Activated CD4-positive, alpha-beta T cell treated with anti-CD3 and anti-CD28 coated beads, Interleukin-2, amount 50 U/mL, for 48 hours (primary cell): ENCODE results near the gene CHST11.
"Not testable (repeated sequence)": the region's sequence is repeated elsewhere in the genome, so short reads cannot be mapped to it uniquely, and the experiment has no call there.

Experiments used
- DNase-seq, 2 experiments: peaks; one replicate each; pipeline ENCODE4 v3.0.0-alpha.2; 2020

The CHST11 gene

DNA sequence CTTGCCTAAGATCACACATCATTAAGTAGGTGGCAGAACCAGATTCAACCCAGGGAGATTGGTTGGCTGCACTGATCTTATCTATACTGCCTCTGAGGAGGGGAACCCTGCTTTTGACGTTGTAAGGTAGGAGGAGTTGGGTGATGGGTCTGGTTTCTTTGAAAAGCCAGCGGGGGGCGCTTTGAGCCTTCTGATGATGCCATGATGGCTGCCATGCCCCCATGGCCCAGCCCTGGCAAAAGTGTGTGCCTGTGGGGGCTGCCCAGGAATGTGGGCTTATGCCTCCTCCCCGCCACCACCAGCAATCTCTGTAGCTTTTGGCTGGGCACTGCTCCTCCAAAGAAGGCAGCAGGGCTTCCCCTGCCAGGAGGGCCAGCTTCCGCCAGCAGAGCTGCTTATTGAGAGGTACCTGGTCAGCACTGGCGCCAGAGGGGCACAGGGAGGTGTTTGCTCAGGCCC lies 277.0 kb downstream of the CHST11 start:
- peak; percentile 34 to 43 for DNase-seq

DNA sequence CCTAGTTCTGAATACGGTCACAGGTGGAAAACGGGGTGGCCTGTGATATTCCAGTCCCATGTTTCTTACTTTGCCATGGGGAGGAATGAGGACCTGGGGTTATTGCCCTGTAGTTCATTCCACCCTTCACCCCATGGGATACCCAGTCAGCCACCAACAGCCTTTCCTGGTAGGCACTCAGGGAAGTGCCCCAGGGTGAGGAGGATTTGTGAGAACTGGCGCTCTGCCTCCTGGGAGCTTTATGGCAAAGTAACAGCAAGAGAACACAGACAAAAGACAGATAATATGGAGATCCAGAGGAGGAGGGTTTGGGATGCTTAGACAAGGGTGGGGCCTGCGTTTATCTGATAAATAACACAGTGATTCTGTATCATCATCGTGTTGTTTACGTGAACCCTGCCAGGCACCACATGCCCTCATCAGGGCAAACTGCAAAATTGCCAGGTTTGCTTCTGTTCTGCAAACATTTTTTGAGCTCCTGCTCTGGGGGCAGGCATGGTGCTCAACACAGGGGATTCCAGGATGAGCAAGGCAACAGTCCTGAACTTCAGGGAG lies 277.9 kb downstream of the CHST11 start:
- no peak for DNase-seq

DNA sequence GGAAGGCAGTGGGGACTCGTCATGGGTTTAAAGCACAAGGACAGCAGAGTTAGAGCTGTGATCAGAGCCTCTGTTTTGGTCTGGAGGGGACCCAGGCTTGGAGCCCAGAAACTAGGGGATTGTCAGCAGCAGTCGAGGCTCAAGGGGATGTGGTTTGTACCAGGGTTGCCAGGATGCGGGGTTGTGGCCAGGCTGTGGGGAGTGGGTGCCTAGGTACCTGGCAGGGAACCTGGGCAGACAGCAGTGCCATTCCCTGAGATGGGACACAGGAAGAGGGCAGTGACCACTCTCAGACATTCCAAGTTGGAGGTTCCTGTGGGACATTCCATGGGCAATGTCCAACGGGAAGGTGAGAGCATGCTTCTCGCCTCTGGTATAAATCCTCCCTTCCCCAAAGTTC lies 279.1 kb downstream of the CHST11 start:
- DNase-seq = no peak

DNA sequence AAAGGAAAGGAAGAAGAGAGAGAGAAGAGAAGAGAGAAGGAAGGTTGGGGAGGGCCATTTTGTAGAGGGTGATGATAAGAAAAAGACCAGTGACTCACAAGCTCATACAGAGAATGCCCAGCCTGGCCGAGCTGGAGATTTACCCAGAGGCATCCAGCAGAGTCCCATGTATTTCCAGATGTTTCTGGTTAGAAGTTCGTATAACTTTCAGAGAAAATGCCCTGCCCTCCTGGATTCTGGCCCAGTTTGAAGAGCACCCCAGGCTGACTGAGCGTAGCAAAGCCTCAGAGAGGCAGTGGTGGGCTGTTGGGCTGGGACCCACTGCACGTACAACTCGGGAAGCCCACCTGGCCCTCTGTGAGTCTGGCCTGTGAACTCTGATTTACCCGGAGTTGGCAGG lies 279.6 kb downstream of the CHST11 start:
- DNase-seq = no peak

DNA sequence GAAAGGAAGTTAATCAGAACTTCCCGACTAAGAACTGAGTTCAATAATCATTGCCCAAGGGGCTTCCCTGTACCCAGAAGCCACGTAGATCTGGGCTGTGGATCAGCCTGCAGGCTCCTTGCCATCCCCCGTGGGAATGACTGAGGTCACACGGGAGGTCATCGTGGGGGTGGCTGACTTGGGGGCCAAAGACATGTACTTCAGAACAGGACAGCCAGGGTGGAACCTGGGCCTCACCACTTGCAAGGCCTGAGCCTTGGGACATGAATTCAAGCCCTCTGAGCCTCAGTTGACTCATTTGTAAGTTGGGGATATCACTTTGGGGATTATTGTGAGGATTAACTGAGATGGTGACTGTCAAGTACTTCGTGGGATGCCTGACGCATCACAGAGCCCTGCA lies 280.4 kb downstream of the CHST11 start:
- no peak for DNase-seq

DNA sequence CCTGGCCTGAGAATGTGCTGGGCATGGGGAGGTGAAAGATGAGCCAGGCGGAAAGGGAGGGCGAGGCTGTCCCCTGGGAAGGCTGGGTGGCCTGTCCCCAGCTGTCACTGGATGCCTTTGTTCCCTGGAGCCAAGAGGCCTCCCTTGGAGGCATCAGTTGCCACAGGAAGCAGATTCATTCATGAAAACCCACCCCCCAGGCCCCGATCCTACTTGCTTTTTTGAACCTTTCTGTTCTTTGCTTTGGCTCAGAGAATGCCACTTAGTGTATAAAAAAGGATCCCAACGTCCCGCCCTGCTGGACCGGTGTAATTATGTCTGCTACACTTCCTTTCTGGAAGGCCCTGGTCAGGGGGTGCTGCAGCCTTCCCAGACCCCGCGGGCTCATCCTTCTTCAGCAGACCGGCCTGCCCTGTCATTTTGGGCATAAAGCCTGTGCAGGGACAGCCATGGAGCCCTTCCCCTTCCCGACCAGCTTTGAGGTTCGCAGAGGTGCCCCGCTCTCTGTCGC lies 281.1 kb downstream of the CHST11 start:
- no peak for DNase-seq

DNA sequence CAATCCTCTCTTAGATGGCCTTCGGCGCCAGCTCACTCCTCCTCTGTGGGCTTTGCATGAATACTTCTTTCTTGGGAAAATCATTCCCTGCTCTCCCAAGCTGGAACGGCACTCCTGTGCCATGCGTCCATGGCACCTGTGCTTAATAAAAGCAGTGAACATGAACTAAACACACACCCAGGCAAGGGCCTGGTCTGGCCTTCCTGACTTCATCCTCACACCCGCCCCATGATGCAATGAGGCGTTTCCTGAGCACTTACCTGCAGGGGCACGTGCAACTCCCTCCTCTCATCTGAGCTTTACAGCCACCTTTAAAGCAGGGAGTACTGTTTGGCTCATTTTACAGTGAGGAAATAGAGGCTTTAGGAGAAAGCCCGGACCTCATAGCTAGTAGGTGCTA lies 281.6 kb downstream of the CHST11 start:
- no peak for DNase-seq

DNA sequence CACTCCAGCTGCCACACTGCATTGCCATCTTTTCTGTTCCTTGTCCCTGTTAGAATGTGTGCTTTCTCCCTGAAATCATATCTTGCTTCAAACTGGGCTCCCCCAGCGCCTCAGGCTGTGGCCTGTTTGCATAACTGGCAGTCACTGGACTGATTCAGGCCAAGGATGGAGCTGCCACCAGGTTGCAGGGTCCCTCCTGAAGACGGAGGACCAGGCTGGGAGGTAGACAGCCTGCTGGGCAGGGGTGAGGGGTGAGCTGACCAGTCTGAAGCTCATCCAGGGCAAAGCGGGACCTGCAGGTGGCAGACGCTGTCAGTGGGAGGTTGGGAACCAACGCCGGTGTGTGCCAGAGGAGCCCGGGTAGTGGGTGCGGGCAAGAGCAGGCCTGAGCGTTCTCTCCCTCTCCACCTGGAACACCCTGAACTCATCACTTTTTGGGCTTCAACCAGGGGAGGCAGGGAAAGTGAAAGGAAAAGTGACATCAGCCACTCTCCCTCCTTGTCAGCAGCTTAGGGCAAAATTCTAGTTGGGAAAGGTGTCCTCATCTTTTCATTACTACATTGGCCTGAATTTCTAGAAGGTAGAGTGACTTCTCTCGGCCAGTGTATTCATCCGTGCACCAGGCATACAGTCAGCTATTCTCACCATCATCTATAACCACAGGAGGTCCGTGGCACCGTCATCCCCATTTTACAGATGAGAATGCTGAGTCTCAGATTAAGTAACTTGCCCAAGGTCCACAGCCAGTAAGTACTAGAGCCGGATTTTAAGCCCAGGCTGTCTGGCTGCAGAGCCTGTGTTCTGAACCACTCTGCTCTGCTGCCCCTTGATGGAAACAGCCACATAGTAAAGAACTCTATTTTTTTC lies 282.3 kb downstream of the CHST11 start:
- DNase-seq = no peak

DNA sequence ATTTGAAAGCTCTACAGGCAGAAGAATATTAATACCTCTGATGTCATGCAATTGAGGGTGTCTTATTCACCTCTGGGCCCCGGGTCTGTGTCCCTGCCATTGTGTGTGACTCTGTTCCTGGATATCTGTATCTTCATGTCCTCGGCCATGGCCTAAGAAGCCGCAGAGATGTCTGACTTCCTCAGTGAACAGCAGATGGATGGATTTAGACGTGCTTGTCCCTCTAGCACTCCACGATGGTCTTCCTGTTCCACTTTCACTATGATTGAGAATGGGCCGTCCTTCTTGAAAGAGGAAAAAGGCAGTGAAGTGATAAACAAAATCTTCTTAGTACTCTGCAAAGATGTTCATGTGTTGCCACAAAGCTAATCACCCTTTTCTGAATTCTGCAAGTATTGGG lies 283.9 kb downstream of the CHST11 start:
- DNase-seq = peak in 1 of 2 experiments; percentile 14

DNA sequence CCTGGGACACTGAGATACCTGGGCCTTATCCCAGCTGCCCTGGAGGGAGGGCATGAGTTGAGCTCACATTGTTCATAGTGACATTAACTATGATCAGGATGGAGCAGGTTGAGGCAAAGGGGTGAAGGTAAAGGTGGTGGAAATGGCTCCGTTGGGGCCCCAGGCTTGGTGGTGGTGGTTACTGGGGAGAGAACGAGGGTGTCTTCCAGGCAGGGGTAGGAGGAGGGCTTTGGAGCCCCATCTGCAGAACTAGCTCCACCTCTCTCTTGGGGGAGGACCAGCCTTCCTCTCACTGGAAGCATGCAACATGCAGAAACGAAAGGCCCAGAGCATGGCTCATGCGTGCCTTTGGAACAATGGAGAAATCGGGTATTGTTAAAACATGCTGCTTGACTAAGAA lies 284.3 kb downstream of the CHST11 start:
- DNase-seq = no peak

DNA sequence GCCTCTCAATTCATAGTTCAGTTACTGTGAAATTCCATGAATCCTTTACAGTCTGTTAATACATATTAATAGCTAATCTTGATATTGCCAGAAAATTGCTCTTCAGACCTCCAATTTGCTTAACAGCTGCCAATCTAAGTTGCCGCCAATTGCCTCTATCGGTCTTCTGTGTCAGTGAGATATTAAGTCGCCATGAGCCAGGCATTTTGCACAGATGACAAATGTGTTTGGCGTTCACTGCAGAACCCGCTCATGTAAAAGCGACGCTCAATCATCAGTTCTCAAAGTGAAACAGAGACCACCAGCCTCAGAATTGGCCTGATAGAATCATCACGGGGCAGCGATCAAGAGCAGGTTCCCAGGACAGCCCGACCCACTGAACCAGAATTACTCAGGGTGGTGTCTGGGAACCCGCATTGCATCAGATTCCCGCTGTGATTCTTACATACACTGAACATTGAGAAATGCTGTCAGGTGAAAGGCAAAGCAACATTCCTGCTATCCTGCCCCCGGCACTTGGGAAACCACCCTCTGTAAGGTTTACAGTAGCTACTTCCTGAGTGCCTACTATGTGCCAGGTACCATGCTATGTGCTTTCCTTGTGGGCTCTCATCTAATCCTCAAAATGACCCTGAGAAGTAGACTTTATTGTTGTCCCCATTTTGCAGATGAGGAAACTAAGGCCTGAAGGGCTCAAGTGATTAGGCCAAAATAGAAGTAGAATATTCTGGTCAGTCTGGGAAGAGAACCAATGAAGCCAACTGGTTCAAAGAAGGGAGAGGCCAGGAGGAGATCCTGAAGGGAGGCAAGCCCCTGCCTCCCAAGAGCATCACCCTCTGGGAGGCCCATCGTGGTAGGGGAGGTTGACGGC lies 285.0 kb downstream of the CHST11 start:
- no peak for DNase-seq

DNA sequence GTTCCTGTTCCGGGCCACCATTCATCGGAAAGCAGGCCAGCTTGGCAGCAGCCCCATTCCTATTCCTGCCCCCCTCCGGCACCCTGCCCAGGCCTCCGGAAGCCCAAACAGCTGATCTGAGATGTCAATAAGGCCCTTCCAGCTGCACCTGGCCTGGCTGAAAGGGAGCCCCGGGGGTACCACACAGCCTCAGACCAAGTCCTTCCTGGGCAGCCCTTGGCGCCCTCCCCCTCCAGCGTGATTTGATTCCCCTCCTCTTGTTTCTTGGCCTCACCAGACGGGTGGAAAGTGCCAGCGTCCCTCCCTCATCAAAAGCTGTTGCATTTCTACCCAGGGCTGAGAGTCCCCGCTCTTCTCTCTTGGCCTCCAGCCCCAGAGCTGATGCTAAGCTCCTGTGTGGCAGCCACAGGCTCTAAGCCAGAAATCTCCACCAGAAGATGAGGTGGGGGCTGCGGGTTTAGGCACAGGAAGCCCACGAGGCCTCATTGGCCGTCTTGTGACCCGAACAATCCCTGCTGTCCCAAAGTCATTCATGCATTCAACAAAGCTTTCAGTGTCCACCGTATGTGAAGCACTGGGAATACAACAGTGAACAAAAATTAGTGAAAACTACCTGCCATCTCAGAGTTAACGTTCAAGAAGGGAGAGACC lies 285.9 kb downstream of the CHST11 start:
- no peak for DNase-seq

DNA sequence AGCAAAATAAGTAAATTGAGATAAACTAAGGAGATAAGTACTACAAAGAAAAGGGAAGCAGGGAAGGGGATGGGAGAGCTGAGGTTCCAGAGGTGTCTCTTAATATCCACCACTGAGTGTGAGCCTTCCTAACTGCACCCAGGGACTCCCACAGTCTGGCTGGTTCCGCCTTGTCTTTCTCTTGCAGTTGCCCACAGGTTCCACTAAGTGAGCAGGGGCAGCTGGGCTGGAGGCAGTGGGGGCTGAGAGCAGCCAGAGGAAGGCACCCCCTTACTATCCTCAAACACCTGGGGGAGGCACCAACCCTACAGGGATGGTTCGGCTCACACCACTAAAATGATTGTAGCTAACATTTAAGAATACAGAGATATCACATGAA lies 286.4 kb downstream of the CHST11 start:
- DNase-seq = no peak

DNA sequence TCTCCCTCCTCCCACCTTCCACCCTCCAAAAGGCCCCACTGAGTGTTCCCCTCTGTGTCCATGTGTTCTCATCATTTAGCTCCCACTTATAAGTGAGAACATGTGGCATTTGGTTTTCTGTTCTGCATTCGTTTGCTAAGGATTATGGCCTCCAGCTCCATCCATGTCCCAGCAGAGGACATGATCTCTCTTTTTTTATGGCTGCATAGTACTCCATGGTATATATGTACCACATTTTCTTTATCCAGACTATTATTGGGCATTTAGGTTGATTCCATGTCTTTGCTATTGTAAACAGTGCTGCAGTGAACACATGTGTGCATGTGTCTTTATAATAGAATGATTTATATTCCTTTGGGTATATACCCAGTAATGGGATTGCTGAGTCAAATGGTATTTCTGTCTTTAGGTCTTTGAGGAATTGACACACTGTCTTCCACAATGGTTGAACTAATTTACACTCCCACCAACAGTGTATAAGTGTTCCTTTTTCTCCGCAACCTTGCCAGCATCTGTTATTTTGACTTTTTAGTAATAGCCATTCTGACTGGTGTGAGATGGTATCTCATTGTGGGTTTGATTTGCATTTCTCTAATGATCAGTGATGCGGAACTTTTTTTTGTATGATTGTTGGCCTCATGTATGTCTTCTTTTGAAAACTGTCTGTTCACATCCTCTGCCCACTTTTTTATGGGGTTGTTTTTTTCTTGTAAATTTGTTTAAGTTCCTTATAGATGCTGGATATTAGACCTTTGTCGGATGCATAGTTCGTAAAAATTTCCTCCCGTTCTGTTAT lies 287.2 kb downstream of the CHST11 start:
- DNase-seq = not testable (repeated sequence)

DNA sequence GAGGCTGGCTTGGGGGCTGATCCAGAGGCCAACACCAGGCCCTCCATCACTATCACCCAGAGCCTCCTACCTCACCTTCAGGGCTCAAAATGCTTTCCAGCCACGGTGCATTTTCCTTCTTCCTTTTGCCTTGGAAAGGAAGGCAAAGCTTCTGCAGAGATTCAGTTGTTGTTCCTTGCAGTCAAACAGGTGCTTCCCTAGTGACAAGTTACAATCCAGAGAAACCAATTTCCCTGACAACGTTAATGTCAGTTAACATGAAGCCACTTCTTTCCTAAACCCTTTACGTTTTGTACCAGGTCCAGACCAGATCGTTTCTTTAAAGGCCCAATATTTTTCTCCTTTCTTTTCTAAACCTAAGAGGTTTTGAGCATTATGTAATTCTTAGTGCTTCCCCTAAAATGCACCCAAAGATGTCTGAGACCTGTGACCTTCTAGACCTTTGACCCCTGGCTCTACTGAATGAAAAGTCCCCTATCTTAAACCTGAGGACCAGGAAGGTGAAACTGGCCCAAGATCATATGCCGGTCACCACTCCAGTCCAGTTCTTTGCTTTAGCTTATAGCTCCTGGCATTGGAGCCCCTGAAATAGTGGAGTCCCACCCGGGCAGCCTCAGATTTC lies 289.8 kb downstream of the CHST11 start:
- no peak for DNase-seq

DNA sequence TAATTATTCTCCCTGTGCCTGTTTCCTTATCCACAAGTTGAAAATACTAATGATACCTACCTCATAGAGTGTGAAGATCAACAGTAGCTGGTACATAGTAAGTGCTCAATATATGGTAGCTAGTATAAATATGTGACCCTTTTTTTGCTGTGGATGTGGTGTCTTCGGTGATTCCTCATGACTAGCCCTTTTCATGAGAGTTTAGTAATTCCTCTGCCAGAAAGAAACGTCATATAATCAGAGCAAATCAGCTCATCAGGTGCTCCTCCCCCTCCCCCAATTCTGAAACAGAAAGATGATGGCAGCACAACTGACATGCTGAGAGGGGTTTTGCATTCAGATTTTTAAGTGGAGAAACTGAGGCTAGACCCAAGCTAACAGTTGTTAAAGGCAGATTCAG lies 290.6 kb downstream of the CHST11 start:
- no peak for DNase-seq

DNA sequence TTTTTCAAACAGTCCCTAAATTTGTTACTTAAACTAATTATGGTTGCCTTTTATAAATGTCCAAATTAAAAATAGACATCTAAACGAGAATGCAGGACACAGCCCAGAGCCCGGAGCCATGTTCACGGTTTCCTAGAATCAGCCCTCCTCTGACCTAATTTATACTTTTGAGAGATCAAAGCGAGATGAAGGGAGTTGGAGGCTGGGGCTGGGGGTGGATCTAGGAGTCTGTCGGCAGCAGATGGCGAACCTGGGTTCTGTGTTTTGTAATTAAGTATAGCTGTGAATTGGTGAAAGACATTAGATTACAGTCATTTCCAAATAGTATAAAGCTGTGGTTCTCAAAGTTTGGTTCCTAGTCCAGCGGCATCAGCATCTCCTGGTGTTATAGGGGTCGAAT lies 291.2 kb downstream of the CHST11 start:
- peak in 1 of 2 experiments; percentile 29 for DNase-seq

DNA sequence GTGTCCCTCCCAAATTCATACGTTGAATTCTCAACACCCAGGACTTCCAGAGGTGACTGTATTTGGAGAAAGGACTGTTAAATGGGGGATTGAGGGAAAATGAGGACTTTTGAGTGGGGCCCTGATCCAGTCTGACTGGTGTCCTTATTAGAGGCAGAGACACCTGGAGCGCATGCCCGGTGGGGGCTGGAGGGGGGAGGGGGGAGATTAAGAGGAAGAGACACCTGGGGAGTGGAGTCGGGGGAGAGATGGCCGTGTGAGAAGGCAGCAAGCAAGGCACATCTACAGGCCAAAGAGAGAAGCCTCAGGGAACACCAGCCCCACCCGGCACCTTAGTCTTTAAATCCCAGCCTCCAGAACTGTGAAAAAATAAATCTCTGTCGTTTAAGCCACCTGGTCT lies 291.6 kb downstream of the CHST11 start:
- no peak for DNase-seq

DNA sequence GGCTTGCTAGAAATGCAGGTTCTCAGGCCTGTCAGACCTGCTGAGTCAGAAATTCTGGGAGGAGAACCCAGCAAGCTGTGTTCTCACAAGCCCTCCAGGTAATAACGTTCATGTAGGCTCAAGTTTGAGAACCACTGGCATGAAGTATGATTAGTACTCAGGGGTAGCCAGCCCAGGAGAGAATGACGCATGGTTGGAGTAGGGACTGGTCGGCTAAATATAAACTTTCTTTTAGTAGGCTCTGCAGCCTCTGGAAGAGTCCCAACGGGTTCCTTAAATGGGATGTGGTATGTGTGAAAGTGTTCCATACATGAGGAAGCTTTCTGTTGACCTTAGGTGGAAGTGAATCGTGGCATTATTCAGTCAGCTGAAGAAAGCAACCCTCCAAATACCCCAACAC lies 292.0 kb downstream of the CHST11 start:
- DNase-seq = no peak

DNA sequence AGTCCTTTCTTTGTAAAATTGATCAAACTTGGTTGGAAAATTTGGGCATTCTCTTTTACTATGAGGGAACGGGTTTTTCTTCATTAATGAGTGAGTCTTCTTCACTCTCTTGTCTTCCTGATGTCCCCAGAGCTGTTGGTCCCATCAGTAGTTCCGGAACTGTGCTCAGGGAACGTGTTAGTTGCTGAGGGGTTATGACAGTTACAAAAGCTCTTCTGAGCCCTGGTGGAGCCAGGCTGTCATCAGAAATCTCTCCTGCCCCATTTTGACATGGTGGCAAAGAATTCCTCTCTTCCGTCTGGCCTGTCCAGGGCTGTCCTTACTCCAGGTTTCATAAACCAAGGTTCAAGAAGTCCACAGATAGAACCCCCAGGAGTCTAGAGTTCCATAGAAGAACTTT lies 292.8 kb downstream of the CHST11 start:
- DNase-seq = no peak

DNA sequence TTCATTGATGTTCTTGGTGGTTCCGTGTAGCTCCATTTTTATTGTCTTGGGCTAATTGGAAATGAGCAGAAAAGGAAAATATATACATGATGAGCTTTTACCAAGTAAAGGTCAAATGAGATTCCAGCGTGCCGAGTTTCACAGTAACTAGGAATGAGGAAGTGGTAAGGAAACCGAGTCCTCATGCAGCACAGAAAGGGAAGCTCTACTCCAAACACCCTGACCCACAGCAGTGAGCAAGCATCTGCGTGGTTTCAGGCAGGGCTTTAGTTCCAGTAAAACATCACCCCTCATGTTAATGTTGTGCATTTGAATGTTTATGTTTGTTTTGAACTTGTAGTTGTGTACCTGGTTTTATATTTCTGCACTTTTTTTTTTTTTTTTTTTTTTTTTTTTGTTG lies 293.3 kb downstream of the CHST11 start:
- DNase-seq = no peak

DNA sequence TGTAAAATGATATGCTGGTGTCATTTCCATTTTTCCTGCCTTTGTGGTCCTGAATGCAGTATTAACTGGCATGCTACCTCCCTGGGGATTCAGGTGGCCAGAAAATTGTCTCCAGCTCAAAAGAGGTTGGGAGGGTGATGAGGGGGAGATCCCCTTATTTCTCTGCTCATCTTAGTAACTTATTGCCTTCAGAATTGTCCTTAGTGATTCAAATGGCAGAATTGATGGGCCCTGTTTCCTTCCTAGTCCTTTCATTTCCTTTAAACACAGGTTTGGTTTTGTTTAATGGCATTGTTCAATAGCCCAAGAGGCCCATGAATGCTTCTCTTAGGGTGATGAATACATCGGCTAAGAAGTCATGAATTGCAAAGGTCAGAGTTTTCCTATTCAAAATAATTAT lies 294.4 kb downstream of the CHST11 start:
- no peak for DNase-seq
